GM10266 (cell line): ENCODE measurements around the gene KCNMA1.

Experiments
- DNase-seq: peaks from one replicate; pipeline ENCODE4 v3.0.0; 2012; ENCODE audit errors: extremely low spot score
- TF ChIP-seq, protein P1 (sequence below): IDR thresholded peaks from 2 replicates; pipeline ENCODE4 v1.5.1; 2012; ENCODE audit warnings: mild to moderate bottlenecking, low read depth; ENCODE audit not compliant: control insufficient read depth, insufficient read depth; ENCODE audit errors: missing control alignments

KCNMA1 gene

DNA sequence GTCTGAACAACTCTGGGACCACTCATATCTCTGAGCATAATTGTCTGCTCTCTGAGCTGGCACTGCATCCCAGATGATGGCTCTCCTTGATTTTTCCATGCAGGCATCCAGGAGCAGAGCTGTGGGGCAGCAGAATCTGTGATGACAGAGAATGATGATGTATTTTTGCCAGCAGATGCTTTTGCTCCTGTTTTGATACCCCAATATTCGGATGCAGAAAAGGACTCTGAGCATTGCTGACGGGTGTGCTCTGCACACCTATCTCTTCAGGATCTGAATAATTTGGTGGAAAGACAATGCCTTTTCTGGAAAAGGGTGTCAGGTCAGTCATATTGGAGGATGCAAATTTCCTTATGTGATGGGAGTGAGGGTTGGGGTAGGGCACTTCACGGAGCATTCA lies 735.9 kb downstream of the KCNMA1 start:
- no peak for DNase-seq
- TF ChIP-seq, protein P1, sequence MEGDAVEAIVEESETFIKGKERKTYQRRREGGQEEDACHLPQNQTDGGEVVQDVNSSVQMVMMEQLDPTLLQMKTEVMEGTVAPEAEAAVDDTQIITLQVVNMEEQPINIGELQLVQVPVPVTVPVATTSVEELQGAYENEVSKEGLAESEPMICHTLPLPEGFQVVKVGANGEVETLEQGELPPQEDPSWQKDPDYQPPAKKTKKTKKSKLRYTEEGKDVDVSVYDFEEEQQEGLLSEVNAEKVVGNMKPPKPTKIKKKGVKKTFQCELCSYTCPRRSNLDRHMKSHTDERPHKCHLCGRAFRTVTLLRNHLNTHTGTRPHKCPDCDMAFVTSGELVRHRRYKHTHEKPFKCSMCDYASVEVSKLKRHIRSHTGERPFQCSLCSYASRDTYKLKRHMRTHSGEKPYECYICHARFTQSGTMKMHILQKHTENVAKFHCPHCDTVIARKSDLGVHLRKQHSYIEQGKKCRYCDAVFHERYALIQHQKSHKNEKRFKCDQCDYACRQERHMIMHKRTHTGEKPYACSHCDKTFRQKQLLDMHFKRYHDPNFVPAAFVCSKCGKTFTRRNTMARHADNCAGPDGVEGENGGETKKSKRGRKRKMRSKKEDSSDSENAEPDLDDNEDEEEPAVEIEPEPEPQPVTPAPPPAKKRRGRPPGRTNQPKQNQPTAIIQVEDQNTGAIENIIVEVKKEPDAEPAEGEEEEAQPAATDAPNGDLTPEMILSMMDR = no peak

DNA sequence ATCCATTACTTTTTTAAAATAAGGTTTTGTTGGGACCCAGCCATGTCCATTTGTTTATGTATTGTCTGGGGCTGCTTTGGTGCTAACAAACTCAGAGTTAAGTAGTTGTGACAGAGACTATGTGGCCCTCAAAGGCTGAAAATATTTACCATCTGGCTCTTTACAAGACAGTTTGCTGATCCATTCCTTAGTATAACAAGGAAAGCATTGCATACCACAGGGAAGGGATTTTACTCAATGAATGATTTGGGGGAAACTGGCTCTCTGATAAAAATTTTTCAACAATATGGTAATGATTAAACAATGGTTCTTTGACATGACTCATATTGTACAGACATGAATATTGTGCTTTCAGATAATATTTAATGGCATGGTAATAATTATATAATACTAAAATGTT lies 738.1 kb downstream of the KCNMA1 start:
- DNase-seq = no peak
- TF ChIP-seq, protein P1 = no peak

DNA sequence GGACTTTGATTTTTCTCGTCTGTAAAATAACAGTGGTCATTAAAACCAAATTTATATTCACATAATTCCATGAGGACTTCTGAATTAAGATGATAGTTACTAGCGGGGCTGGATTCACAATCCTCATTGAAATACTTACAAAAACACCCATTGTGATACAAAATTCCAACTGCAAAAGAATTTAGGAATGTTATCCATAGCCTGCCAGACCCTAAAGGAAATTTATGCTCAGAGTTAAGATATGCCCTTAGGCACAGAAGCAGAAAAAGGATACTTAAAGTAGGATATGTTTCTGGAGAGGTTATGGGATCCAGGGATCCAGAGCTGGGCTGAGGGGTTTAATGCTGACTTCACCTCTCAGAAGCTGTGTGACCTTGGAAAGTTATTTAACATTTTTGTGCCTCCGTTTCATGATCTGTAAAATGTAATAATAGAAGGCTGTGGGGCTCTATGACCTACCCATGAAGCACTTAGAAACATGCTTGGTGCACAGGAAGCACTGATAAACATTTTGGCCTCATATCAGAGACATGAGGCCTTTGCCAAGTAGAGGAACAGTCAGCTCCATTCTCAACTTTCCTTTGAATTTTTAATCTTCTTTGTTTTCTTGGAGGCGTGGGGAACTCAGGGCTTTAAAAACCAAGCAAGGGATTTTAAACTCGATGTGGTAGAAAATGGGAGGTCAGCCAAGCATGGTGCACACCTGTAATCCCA lies 744.7 kb downstream of the KCNMA1 start:
- TF ChIP-seq, protein P1 = no peak
- DNase-seq = no peak

DNA sequence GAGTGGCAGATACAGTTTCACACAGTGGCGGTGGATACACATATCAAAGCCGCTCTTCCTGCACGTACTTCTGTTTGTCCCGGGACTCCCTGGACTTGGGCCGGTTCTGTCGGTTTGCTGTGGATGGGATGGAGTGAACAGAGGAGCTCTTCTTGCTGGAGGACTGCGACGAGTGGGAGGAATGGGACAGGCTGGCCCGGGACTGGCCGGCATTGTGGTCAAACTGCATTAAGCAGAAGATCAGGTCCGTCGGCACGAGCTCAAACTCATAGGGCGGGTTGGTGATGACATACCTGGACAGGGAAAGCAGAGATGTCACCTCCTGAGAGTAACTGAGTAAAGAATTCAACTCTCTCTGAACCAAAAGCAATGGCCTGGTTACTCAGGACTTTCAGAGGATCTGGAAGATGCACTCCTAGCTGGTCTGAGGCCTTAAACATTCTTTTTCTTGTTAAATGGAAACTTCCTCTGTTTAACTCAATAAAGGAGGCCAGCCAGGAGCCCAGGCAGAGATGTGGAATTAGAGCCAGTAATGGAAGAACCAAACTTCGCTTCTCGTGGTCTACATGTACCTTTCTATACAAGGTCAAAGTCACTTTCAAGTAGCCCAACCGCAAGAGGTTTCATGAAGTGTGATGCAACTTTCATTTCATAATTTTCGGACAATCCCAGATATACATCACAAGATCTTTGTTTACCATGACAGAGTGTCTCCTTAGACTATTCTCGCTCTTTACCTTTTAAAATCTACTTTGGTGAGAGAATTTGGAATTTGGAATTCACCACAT lies 750.2 kb downstream of the KCNMA1 start:
- no peak for DNase-seq
- TF ChIP-seq, protein P1 = no peak

DNA sequence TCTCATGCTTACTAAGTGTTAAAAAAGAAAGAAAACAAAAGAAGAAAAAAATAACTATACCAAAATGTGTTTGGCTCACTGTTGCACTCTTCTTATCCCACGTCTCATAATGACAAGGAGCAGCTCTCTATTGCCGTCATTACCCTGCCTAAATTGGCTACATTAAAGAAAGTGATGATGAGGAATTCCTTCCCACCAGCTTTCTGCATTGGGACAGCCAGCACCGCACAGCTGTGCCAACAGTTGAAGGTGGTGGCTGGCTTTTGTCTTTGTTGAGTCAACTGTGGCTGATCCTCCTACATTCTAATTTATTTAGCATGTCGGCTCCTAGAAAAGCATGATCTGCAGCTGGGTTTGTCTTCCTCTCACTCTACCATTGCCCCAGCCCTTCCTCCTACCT lies 751.8 kb downstream of the KCNMA1 start:
- TF ChIP-seq, protein P1 = no peak
- DNase-seq = no peak

DNA sequence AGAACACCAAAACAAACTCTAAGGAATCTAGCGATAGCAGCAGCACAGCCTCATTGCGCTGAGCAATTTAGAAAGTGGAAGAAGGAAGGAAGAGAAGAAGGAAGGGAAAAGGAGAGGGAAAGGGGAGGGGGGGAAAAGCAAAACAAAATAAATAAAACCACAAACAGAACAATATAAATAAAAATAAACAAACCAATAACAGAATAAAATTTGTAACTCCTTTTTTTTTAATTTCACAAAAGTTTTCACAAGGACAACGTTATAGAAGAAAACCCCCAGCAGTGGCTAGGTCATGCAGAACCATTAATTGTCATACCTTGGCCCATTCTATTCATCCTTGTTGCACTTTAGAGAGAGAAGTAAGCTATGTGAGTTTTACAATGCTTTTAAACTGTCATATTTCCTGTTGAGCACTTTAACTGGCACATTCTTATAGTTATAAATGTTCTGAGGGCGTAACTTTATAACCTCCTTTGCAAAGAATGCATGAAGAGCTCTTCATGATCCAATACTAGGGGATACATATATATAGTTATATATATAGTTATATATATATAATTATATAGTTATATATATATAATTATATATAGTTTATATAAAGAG lies 752.8 kb downstream of the KCNMA1 start:
- TF ChIP-seq, protein P1 = no peak
- DNase-seq = no peak
